ENCODE results near the gene NECAB2.
A peak's percentile ranks its signal among the peaks of the same experiment; 100 is the strongest.
"Not testable (repeated sequence)": the region's sequence is repeated elsewhere in the genome, so short reads cannot be mapped to it uniquely, and the experiment has no call there.

Gene NECAB2

GRCh38 chr16:83936581-83937165, 31.4 kb upstream of the NECAB2 start:
- no peak for DNase-seq

GRCh38 chr16:83937267-83937666, 30.8 kb upstream of the NECAB2 start:
- no peak for DNase-seq

- no peak for DNase-seq
These were observed 29.8 kb upstream of the NECAB2 start for GRCh38 chr16:83937922-83938885.

- peak; percentile 5 for DNase-seq
These were observed 28.7 kb upstream of the NECAB2 start for GRCh38 chr16:83939266-83939855.

- no peak for DNase-seq
These were observed 27.9 kb upstream of the NECAB2 start for GRCh38 chr16:83940119-83940518.

GRCh38 chr16:83940630-83941378, 27.2 kb upstream of the NECAB2 start:
- DNase-seq: no peak

- DNase-seq: not testable (repeated sequence)
These were observed 26.5 kb upstream of the NECAB2 start for GRCh38 chr16:83941546-83941945.

- DNase-seq: no peak
These were observed 26.0 kb upstream of the NECAB2 start for GRCh38 chr16:83942074-83942473.

- no peak for DNase-seq
These were observed 25.1 kb upstream of the NECAB2 start for GRCh38 chr16:83942815-83943515.

- DNase-seq: no peak
These were observed 24.5 kb upstream of the NECAB2 start for GRCh38 chr16:83943516-83944050.

- no peak for DNase-seq
These were observed 22.5 kb upstream of the NECAB2 start for GRCh38 chr16:83945587-83945986.

- no peak for DNase-seq
These were observed 21.8 kb upstream of the NECAB2 start for GRCh38 chr16:83946154-83946780.

GRCh38 chr16:83946781-83947566, 21.1 kb upstream of the NECAB2 start:
- DNase-seq: no peak

GRCh38 chr16:83947642-83948234, 20.3 kb upstream of the NECAB2 start:
- DNase-seq: no peak

- DNase-seq: no peak
These were observed 18.9 kb upstream of the NECAB2 start for GRCh38 chr16:83948914-83949723.

GRCh38 chr16:83949724-83950001, 18.4 kb upstream of the NECAB2 start:
- DNase-seq: no peak

GRCh38 chr16:83950862-83951399, 17.1 kb upstream of the NECAB2 start:
- DNase-seq: not testable (repeated sequence)

GRCh38 chr16:83951544-83951943, 16.5 kb upstream of the NECAB2 start:
- no peak for DNase-seq

- no peak for DNase-seq
These were observed 15.5 kb upstream of the NECAB2 start for GRCh38 chr16:83952587-83952939.
